ENCODE measurements around the gene PON3.
A peak's percentile ranks its signal among the peaks of the same experiment; 100 is the strongest.

- no peak for TF ChIP-seq ZBTB26 (CRISPR knock-in tag; IDR thresholded peaks at IDR 0.05; ENCODE audit: borderline replicate concordance)
- no peak for TF ChIP-seq ZNF24 (IDR thresholded peaks at IDR 0.05)
- no peak for TF ChIP-seq POLR2A (IDR thresholded peaks at IDR 0.05; ENCODE audit: insufficient read depth in 1 of 2, low read depth in 2 of 2, low read length in 2 of 2)
- TF ChIP-seq ZNF768 (CRISPR knock-in tag; IDR thresholded peaks at IDR 0.05): no peak
- TF ChIP-seq GABPB1 (CRISPR knock-in tag; IDR thresholded peaks at IDR 0.05): no peak
- TF ChIP-seq FOXA1 (IDR thresholded peaks at IDR 0.05): no peak
- peak; percentile 97 for TF ChIP-seq FOXA1 (CRISPR knock-in tag; IDR thresholded peaks at IDR 0.05)
- no peak for TF ChIP-seq CTCF (CRISPR knock-in tag; IDR thresholded peaks at IDR 0.05)
- TF ChIP-seq SMC3 (IDR thresholded peaks at IDR 0.05; ENCODE audit: low read length): peak; percentile 41
These were observed 44.3 kb upstream of the PON3 start for GRCh38 chr7:95440394-95441038.

Data from HepG2 (cell line).